ENCODE data around the gene CREB3L1.
A peak's percentile ranks its signal among the peaks of the same experiment; 100 is the strongest.

CREB3L1 gene

GRCh38 chr11:46341454-46341853 is 64.0 kb downstream of the CREB3L1 start:
- no peaks in the 10 kb centered on the region for H3K9me3 ChIP-seq (ENCODE audit: low read length)
- H3K27ac ChIP-seq (ENCODE audit: low read depth, low read length): no peak overlapping the region
- no peak overlapping the region for H3K4me3 ChIP-seq (ENCODE audit: low read depth in 1 of 2, low read length in 2 of 2)
- no peaks in the 10 kb centered on the region for H3K27me3 ChIP-seq (ENCODE audit: control insufficient read depth in 1 of 2, insufficient read depth in 2 of 2, low read length in 2 of 2)
- peaks cover 23% of the 10 kb centered on the region for H3K4me1 ChIP-seq (ENCODE audit: insufficient read depth, low read length)
- no peaks in the 10 kb centered on the region for H3K36me3 ChIP-seq (ENCODE audit: insufficient read depth, low read length)
- no peak overlapping the region for H3K9ac ChIP-seq (ENCODE audit: low read length)

- Histone ChIP-seq H3K9me3 (ENCODE audit: low read length) (no peaks in the 10 kb centered on the region), H3K9ac (ENCODE audit: low read length) (no peak overlapping the region), H3K36me3 (ENCODE audit: insufficient read depth, low read length) (no peaks in the 10 kb centered on the region), H3K4me1 (ENCODE audit: insufficient read depth, low read length) (peaks cover 28% of the 10 kb centered on the region), H3K27ac (ENCODE audit: low read depth, low read length) (no peak overlapping the region), H3K4me3 (ENCODE audit: low read depth in 1 of 2, low read length in 2 of 2) (no peak overlapping the region), H3K27me3 (ENCODE audit: control insufficient read depth in 1 of 2, insufficient read depth in 2 of 2, low read length in 2 of 2) (no peaks in the 10 kb centered on the region)
Measured at GRCh38 chr11:46342239-46342638, 64.8 kb downstream of the CREB3L1 start.

GRCh38 chr11:46343520-46343919 is 66.1 kb downstream of the CREB3L1 start:
- Histone ChIP-seq H3K9me3 (ENCODE audit: low read length) (no peaks in the 10 kb centered on the region), H3K27ac (ENCODE audit: low read depth, low read length) (no peak overlapping the region), H3K4me1 (ENCODE audit: insufficient read depth, low read length) (peaks cover 26% of the 10 kb centered on the region)

GRCh38 chr11:46345131-46345597 is 67.7 kb downstream of the CREB3L1 start:
- no peaks in the 10 kb centered on the region for H3K9me3 ChIP-seq (ENCODE audit: low read length)
- no peaks in the 10 kb centered on the region for H3K36me3 ChIP-seq (ENCODE audit: insufficient read depth, low read length)
- peak overlapping the region in 1 of 2 donors; percentile 27 for H3K4me3 ChIP-seq (ENCODE audit: low read depth in 1 of 2, low read length in 2 of 2)
- H3K27ac ChIP-seq (ENCODE audit: low read depth, low read length): no peak overlapping the region
- H3K4me1 ChIP-seq (ENCODE audit: insufficient read depth, low read length): peaks cover 20% of the 10 kb centered on the region
- no peak overlapping the region for H3K9ac ChIP-seq (ENCODE audit: low read length)
- H3K27me3 ChIP-seq (ENCODE audit: control insufficient read depth in 1 of 2, insufficient read depth in 2 of 2, low read length in 2 of 2): no peaks in the 10 kb centered on the region

More at GRCh38 chr11:46343520-46343919, 66.1 kb downstream of the CREB3L1 start:
- Histone ChIP-seq H3K4me3 (ENCODE audit: low read depth in 1 of 2, low read length in 2 of 2) (no peak overlapping the region), H3K9ac (ENCODE audit: low read length) (no peak overlapping the region), H3K36me3 (ENCODE audit: insufficient read depth, low read length) (no peaks in the 10 kb centered on the region), H3K27me3 (ENCODE audit: control insufficient read depth in 1 of 2, insufficient read depth in 2 of 2, low read length in 2 of 2) (no peaks in the 10 kb centered on the region)

GRCh38 chr11:46345881-46346484 is 68.5 kb downstream of the CREB3L1 start:
- Histone ChIP-seq H3K27ac (ENCODE audit: low read depth, low read length) (no peak overlapping the region), H3K36me3 (ENCODE audit: insufficient read depth, low read length) (no peaks in the 10 kb centered on the region), H3K27me3 (ENCODE audit: control insufficient read depth in 1 of 2, insufficient read depth in 2 of 2, low read length in 2 of 2) (no peaks in the 10 kb centered on the region), H3K9ac (ENCODE audit: low read length) (no peak overlapping the region), H3K4me1 (ENCODE audit: insufficient read depth, low read length) (peaks cover 20% of the 10 kb centered on the region), H3K9me3 (ENCODE audit: low read length) (no peaks in the 10 kb centered on the region), H3K4me3 (ENCODE audit: low read depth in 1 of 2, low read length in 2 of 2) (peak overlapping the region in 1 of 2 donors; percentile 70)

GRCh38 chr11:46346886-46347636 is 69.6 kb downstream of the CREB3L1 start, which contains the start of gene DGKZ:
DGKZ (plus strand) TSS chr11:46347463; CDS start chr11:46347660, 197 bp downstream.
- Histone ChIP-seq H3K27me3 (ENCODE audit: control insufficient read depth in 1 of 2, insufficient read depth in 2 of 2, low read length in 2 of 2) (no peaks in the 10 kb centered on the region), H3K9ac (ENCODE audit: low read length) (peak within 1 kb of the TSS; percentile 50), H3K9me3 (ENCODE audit: low read length) (no peaks in the 10 kb centered on the region), H3K27ac (ENCODE audit: low read depth, low read length) (no peak within 1 kb of the TSS), H3K36me3 (ENCODE audit: insufficient read depth, low read length) (no peaks in the 10 kb centered on the region), H3K4me1 (ENCODE audit: insufficient read depth, low read length) (peaks cover 29% of the 10 kb centered on the region), H3K4me3 (ENCODE audit: low read depth in 1 of 2, low read length in 2 of 2) (peak within 1 kb of the TSS; percentile 74 to 84)

GRCh38 chr11:46347637-46348311 is 70.3 kb downstream of the CREB3L1 start:
- H3K36me3 ChIP-seq (ENCODE audit: insufficient read depth, low read length): no peaks in the 10 kb centered on the region
- no peaks in the 10 kb centered on the region for H3K9me3 ChIP-seq (ENCODE audit: low read length)
- peaks cover 31% of the 10 kb centered on the region for H3K4me1 ChIP-seq (ENCODE audit: insufficient read depth, low read length)
- peak overlapping the region; percentile 50 for H3K9ac ChIP-seq (ENCODE audit: low read length)
- no peak overlapping the region for H3K27ac ChIP-seq (ENCODE audit: low read depth, low read length)
- peak overlapping the region; percentile 74 to 84 for H3K4me3 ChIP-seq (ENCODE audit: low read depth in 1 of 2, low read length in 2 of 2)
- no peaks in the 10 kb centered on the region for H3K27me3 ChIP-seq (ENCODE audit: control insufficient read depth in 1 of 2, insufficient read depth in 2 of 2, low read length in 2 of 2)

GRCh38 chr11:46348566-46349401 is 71.3 kb downstream of the CREB3L1 start:
- peak overlapping the region; percentile 74 to 84 for H3K4me3 ChIP-seq (ENCODE audit: low read depth in 1 of 2, low read length in 2 of 2)
- H3K27me3 ChIP-seq (ENCODE audit: control insufficient read depth in 1 of 2, insufficient read depth in 2 of 2, low read length in 2 of 2): no peaks in the 10 kb centered on the region
- peaks cover 31% of the 10 kb centered on the region for H3K4me1 ChIP-seq (ENCODE audit: insufficient read depth, low read length)

GRCh38 chr11:46350695-46351094 is 73.2 kb downstream of the CREB3L1 start:
- no peak overlapping the region for H3K4me3 ChIP-seq (ENCODE audit: low read depth in 1 of 2, low read length in 2 of 2)
- H3K9ac ChIP-seq (ENCODE audit: low read length): no peak overlapping the region
- no peak overlapping the region for H3K27ac ChIP-seq (ENCODE audit: low read depth, low read length)
- H3K27me3 ChIP-seq (ENCODE audit: control insufficient read depth in 1 of 2, insufficient read depth in 2 of 2, low read length in 2 of 2): no peaks in the 10 kb centered on the region
- no peaks in the 10 kb centered on the region for H3K9me3 ChIP-seq (ENCODE audit: low read length)
- H3K4me1 ChIP-seq (ENCODE audit: insufficient read depth, low read length): peaks cover 31% of the 10 kb centered on the region
- H3K36me3 ChIP-seq (ENCODE audit: insufficient read depth, low read length): no peaks in the 10 kb centered on the region

More at GRCh38 chr11:46348566-46349401, 71.3 kb downstream of the CREB3L1 start:
- H3K9me3 ChIP-seq (ENCODE audit: low read length): no peaks in the 10 kb centered on the region
- no peak overlapping the region for H3K27ac ChIP-seq (ENCODE audit: low read depth, low read length)
- H3K9ac ChIP-seq (ENCODE audit: low read length): peak overlapping the region; percentile 50
- H3K36me3 ChIP-seq (ENCODE audit: insufficient read depth, low read length): no peaks in the 10 kb centered on the region

GRCh38 chr11:46351148-46351547 is 73.7 kb downstream of the CREB3L1 start:
- Histone ChIP-seq H3K27me3 (ENCODE audit: control insufficient read depth in 1 of 2, insufficient read depth in 2 of 2, low read length in 2 of 2) (no peaks in the 10 kb centered on the region), H3K9ac (ENCODE audit: low read length) (no peak overlapping the region), H3K4me1 (ENCODE audit: insufficient read depth, low read length) (peaks cover 31% of the 10 kb centered on the region), H3K27ac (ENCODE audit: low read depth, low read length) (no peak overlapping the region), H3K36me3 (ENCODE audit: insufficient read depth, low read length) (no peaks in the 10 kb centered on the region), H3K4me3 (ENCODE audit: low read depth in 1 of 2, low read length in 2 of 2) (no peak overlapping the region), H3K9me3 (ENCODE audit: low read length) (no peaks in the 10 kb centered on the region)

- no peak overlapping the region for H3K27ac ChIP-seq (ENCODE audit: low read depth, low read length)
- no peak overlapping the region for H3K9ac ChIP-seq (ENCODE audit: low read length)
- no peak overlapping the region for H3K4me3 ChIP-seq (ENCODE audit: low read depth in 1 of 2, low read length in 2 of 2)
Measured at GRCh38 chr11:46351606-46352005, 74.1 kb downstream of the CREB3L1 start.

More at GRCh38 chr11:46351606-46352005, 74.1 kb downstream of the CREB3L1 start:
- Histone ChIP-seq H3K9me3 (ENCODE audit: low read length) (no peaks in the 10 kb centered on the region), H3K4me1 (ENCODE audit: insufficient read depth, low read length) (peaks cover 29% of the 10 kb centered on the region), H3K27me3 (ENCODE audit: control insufficient read depth in 1 of 2, insufficient read depth in 2 of 2, low read length in 2 of 2) (no peaks in the 10 kb centered on the region), H3K36me3 (ENCODE audit: insufficient read depth, low read length) (no peaks in the 10 kb centered on the region)

Measured in muscle layer of colon (tissue), 2 donors.